Measurements from ENCODE around the gene TLN1. TPM values are rescaled to one million over a fixed set of nuclear protein-coding genes. Genes with fewer than 3 reads are reported as not detected.

Gene TLN1
- total and polyA plus RNA-seq, 10 of the 15 experiments (the other 5 are each of a cell fraction or from before 2014, with no cell fraction given), result 11.6 to 305 (median 71.9) TPM

- ChIA-PET CTCF (interaction anchor here (0.6 to 3.4 kb wide), 30 partner anchors 9 to 1589 kb away, joined by 3 to 106 read pairs (median 6); partner anchors contain the start of genes CCDC107, DNAJB5, GBA2 and HINT2), POLR2A (interaction anchor here (0.7 to 2.8 kb wide), 5 partner anchors 9 to 125 kb away, joined by 3 to 18 read pairs (median 3); partner anchors contain the start of genes GBA2, HINT2 and RGP1), RAD21 (ENCODE audit: unreplicated experiment) (interaction anchor here (0.6 to 2.3 kb wide), 12 partner anchors 8 to 146 kb away, joined by 3 to 14 read pairs (median 4); partner anchors contain the start of genes MSMP and SPAG8), SMC1A (ENCODE audit: uncharacterized antibody, unreplicated experiment) (interaction anchor here (0.8 to 1.9 kb wide), 8 partner anchors 8 to 162 kb away, joined by 3 to 22 read pairs (median 5); partner anchors contain the start of genes GBA2 and RGP1)
- peak; percentile 40 for ATAC-seq
- Histone ChIP-seq H3K4me3 (no peak overlapping the region), H3K9ac (ENCODE audit: control insufficient read depth, insufficient read depth, low read length) (no peak overlapping the region), H3K4me1 (ENCODE audit: control insufficient read depth, insufficient read depth, low read length) (no peaks in the 10 kb centered on the region; the same call in 1 of the 2 replicates), H3K79me2 (ENCODE audit: control insufficient read depth, insufficient read depth, low read length) (peaks cover 20% of the 10 kb centered on the region), H3K27ac (ENCODE audit: control insufficient read depth, insufficient read depth) (no peak overlapping the region), H3K36me3 (ENCODE audit: control insufficient read depth in 2 of 2, insufficient read depth in 2 of 2, low read length in 1 of 2) (peaks cover 30 to 36% of the 10 kb centered on the region in 2 experiments; a peak in 3 of 4 replicates), H3K9me3 (replicated peaks; ENCODE audit: control insufficient read depth, insufficient read depth, low read length) (no peaks in the 10 kb centered on the region), H3K4me2 (ENCODE audit: control insufficient read depth, insufficient read depth) (no peak overlapping the region), H3K27me3 (replicated peaks in 1 of 2; ENCODE audit: control insufficient read depth in 2 of 2, insufficient read depth in 2 of 2, low read length in 1 of 2) (no peaks in the 10 kb centered on the region), H4K20me1 (ENCODE audit: control insufficient read depth, insufficient read depth) (no peaks in the 10 kb centered on the region), H2AFZ (ENCODE audit: control insufficient read depth, low read depth, low read length) (no peak overlapping the region)
- DNase-seq (ENCODE audit: low read depth, low spot score), result no peak
- peak; percentile 87 for FAIRE-seq
- in situ Hi-C loops (cut with MboI) (loop anchor here (10.0 kb wide), 1 partner anchor 631 kb away; the partner anchor contains the start of gene STOML2), intact Hi-C loops (cut with micrococcal nuclease; ENCODE audit: unreplicated experiment) (loop anchor here (1.0 to 10.0 kb wide), 4 partner anchors 12 to 621 kb away; partner anchors contain the start of gene ATOSB)
- 32% methylated on average over 5 of the region's 5 CpGs for WGBS (ENCODE audit: insufficient coverage, insufficient replicate concordance, low lambda C conversion rate, missing lambda C conversion rate)
- no TSS peak for BruUV-seq (replicated peaks)
- no peak for TF ChIP-seq NFIC (IDR thresholded peaks at IDR 0.05; ENCODE audit: low read depth, low read length)
- TF ChIP-seq TCF7 (IDR thresholded peaks at IDR 0.05; ENCODE audit: borderline replicate concordance), result no peak
- TF ChIP-seq ZBED1 (IDR thresholded peaks at IDR 0.05; ENCODE audit: borderline replicate concordance), result no peak
- no peak for TF ChIP-seq BCL11A (IDR thresholded peaks at IDR 0.05; ENCODE audit: low read depth, low read length)
- 0 out of 2 replicates have a peak, but pooled peaks have one; percentile 43 for TF ChIP-seq SMARCA5 (IDR thresholded peaks at IDR 0.05)
- no peak for TF ChIP-seq NFYB (IDR thresholded peaks at IDR 0.05; ENCODE audit: insufficient read depth, low read depth, low read length)
- TF ChIP-seq ZNF207 (IDR thresholded peaks at IDR 0.05; ENCODE audit: borderline replicate concordance), result no peak
- no peak for TF ChIP-seq IRF4 (IDR thresholded peaks at IDR 0.05; ENCODE audit: low read depth, low read length)
- no peak for TF ChIP-seq RFX5 (IDR thresholded peaks at IDR 0.05; ENCODE audit: low read depth, low read length)
- TF ChIP-seq, protein P1, sequence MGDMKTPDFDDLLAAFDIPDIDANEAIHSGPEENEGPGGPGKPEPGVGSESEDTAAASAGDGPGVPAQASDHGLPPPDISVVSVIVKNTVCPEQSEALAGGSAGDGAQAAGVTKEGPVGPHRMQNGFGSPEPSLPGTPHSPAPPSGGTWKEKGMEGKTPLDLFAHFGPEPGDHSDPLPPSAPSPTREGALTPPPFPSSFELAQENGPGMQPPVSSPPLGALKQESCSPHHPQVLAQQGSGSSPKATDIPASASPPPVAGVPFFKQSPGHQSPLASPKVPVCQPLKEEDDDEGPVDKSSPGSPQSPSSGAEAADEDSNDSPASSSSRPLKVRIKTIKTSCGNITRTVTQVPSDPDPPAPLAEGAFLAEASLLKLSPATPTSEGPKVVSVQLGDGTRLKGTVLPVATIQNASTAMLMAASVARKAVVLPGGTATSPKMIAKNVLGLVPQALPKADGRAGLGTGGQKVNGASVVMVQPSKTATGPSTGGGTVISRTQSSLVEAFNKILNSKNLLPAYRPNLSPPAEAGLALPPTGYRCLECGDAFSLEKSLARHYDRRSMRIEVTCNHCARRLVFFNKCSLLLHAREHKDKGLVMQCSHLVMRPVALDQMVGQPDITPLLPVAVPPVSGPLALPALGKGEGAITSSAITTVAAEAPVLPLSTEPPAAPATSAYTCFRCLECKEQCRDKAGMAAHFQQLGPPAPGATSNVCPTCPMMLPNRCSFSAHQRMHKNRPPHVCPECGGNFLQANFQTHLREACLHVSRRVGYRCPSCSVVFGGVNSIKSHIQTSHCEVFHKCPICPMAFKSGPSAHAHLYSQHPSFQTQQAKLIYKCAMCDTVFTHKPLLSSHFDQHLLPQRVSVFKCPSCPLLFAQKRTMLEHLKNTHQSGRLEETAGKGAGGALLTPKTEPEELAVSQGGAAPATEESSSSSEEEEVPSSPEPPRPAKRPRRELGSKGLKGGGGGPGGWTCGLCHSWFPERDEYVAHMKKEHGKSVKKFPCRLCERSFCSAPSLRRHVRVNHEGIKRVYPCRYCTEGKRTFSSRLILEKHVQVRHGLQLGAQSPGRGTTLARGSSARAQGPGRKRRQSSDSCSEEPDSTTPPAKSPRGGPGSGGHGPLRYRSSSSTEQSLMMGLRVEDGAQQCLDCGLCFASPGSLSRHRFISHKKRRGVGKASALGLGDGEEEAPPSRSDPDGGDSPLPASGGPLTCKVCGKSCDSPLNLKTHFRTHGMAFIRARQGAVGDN (IDR thresholded peaks at IDR 0.05), result no peak
- no peak for TF ChIP-seq SMAD1 (IDR thresholded peaks at IDR 0.05; ENCODE audit: low read depth, partially characterized antibody)
- TF ChIP-seq HDGF (IDR thresholded peaks at IDR 0.05), result peak; percentile 69; the same call in 1 of the 2 replicates
- TF ChIP-seq POLR2A (IDR thresholded peaks at IDR 0.05; ENCODE audit: low read depth, low read length), result no peak
- no peak for TF ChIP-seq MYB (IDR thresholded peaks at IDR 0.05; ENCODE audit: borderline replicate concordance, low read depth, low read length)
- TF ChIP-seq, protein P2, sequence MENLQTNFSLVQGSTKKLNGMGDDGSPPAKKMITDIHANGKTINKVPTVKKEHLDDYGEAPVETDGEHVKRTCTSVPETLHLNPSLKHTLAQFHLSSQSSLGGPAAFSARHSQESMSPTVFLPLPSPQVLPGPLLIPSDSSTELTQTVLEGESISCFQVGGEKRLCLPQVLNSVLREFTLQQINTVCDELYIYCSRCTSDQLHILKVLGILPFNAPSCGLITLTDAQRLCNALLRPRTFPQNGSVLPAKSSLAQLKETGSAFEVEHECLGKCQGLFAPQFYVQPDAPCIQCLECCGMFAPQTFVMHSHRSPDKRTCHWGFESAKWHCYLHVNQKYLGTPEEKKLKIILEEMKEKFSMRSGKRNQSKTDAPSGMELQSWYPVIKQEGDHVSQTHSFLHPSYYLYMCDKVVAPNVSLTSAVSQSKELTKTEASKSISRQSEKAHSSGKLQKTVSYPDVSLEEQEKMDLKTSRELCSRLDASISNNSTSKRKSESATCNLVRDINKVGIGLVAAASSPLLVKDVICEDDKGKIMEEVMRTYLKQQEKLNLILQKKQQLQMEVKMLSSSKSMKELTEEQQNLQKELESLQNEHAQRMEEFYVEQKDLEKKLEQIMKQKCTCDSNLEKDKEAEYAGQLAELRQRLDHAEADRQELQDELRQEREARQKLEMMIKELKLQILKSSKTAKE (IDR thresholded peaks at IDR 0.05; ENCODE audit: low read depth, poor library complexity, severe bottlenecking), result no peak
- no peak for TF ChIP-seq ZBTB33 (IDR thresholded peaks at IDR 0.05)
These were observed 4.2 kb upstream of the TLN1 start for GRCh38 chr9:35736201-35736633.
